SU-DHL-6 (cell line): Measurements from ENCODE around the gene CNIH2.
A peak's percentile ranks its signal among the peaks of the same experiment; 100 is the strongest.

ENCODE experiments used
- H2AFZ ChIP-seq: fragments of 200-600 bp; sonication (generic); 2 replicates; pipeline ENCODE4 v1.6.1; 2014; ENCODE audit warnings: low read depth, mild to moderate bottlenecking, moderate library complexity, mixed read lengths, antibody characterized with exemption, low read length; ENCODE audit not compliant: severe bottlenecking
- H3F3A ChIP-seq: fragments of 200-600 bp; shearing (Covaris generic); 2 replicates; pipeline ENCODE4 v1.6.0; 2016; ENCODE audit warnings: antibody characterized with exemption, mild to moderate bottlenecking; ENCODE audit not compliant: insufficient read depth
- H3K27ac ChIP-seq: fragments of 200-600 bp; sonication (generic); 2 replicates; pipeline ENCODE4 v1.5.1; 2016; ENCODE audit warnings: low read depth, mild to moderate bottlenecking, low read length, moderate library complexity, mixed read lengths
- H3K27me3 ChIP-seq: fragments of 200-600 bp; sonication (generic), shearing (Covaris generic); 2 replicates; pipeline ENCODE4 v1.6.0; 2014; ENCODE audit warnings: mild to moderate bottlenecking, low read length
- H3K36me3 ChIP-seq: fragments of 200-600 bp; sonication (generic); 2 replicates; pipeline ENCODE4 v1.6.1; 2014; ENCODE audit warnings: mild to moderate bottlenecking, low read length, mixed read lengths
- H3K4me2 ChIP-seq: fragments of 300-600, 200-600 bp; shearing (Covaris generic), sonication (generic); 2 replicates; pipeline ENCODE4 v1.6.0; 2014; ENCODE audit warnings: low read length, low read depth, mild to moderate bottlenecking; ENCODE audit not compliant: poor library complexity, severe bottlenecking
- H3K4me3 ChIP-seq: fragments of 200-600 bp; sonication (generic); 2 replicates; pipeline ENCODE4 v1.5.1; 2014; ENCODE audit warnings: antibody characterized with exemption, low read length, mild to moderate bottlenecking, mixed read lengths; ENCODE audit not compliant: insufficient read depth, poor library complexity, severe bottlenecking
- H3K79me2 ChIP-seq: fragments of 200-600 bp; sonication (generic); 2 replicates; pipeline ENCODE4 v1.6.1; 2014; ENCODE audit warnings: mild to moderate bottlenecking, low read length, moderate library complexity; ENCODE audit not compliant: insufficient read depth
- H3K9ac ChIP-seq: fragments of 200-600 bp; sonication (generic); 2 replicates; pipeline ENCODE4 v1.7.0; 2014; ENCODE audit warnings: mild to moderate bottlenecking, low read length
- H3K9me2 ChIP-seq: fragments of 200-600 bp; sonication (generic); replicated peaks from 2 replicates; pipeline ENCODE4 v1.6.1; 2014; ENCODE audit warnings: low read length; ENCODE audit not compliant: insufficient read depth
- H3K9me3 ChIP-seq: fragments of 200-600 bp; sonication (generic); 2 replicates; pipeline ENCODE4 v1.6.1; 2014; ENCODE audit warnings: low read length, mixed read lengths; ENCODE audit not compliant: insufficient read depth
- H4K20me1 ChIP-seq: fragments of 200-600 bp; sonication (generic); 2 replicates; pipeline ENCODE4 v1.6.1; 2014; ENCODE audit warnings: low read depth, mild to moderate bottlenecking, antibody characterized with exemption, low read length, moderate library complexity, mixed read lengths
- EZH2phosphoT487 ChIP-seq: fragments of 200-600 bp; sonication (generic), shearing (Covaris generic); conservative IDR thresholded peaks from 2 replicates; pipeline ENCODE4 v1.6.1; 2018; ENCODE audit warnings: mild to moderate bottlenecking, antibody characterized with exemption, low read length, moderate library complexity, mixed read lengths
- TF ChIP-seq, protein P1 (sequence below): fragments of 200-600 bp; sonication (generic); IDR thresholded peaks from one replicate; pipeline ENCODE4 v1.5.1; 2017; ENCODE audit warnings: antibody characterized with exemption, mild to moderate bottlenecking, low read length, moderate library complexity; ENCODE audit not compliant: insufficient read depth, poor library complexity, severe bottlenecking

CNIH2 gene

DNA sequence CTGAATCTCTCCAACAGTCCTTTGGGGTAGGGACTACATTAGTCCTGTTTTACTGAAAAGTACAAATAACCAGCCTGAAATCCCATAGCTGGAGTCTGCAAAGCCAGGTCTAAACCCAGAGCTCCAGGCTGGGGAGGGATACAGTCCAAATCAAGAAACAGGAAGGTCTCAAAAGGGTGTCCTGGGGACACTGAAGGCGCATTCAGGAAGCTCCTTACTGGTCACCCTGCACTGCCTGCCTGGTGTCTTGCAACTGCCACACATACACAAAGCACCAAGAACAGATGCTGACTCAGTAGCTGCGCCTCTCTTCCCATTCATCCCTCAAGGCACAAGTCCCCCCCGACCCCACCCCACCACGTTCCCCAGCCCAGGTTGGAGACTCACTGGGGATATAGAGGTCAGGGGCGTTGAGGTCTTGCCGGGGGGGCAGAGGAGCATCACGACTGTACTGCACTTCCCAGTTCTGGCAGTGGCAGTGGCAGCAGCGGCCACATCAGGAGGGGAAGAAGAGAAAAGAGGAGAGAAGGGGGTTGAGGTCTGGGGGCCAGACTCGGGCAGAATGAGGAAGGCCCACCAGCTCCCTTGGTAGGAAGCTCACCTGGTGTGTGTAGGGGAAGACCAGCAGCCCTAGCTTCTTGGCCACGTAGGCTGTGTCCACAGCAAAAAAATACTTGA is 9.4 kb downstream of the CNIH2 start:
- Histone ChIP-seq H3K4me3 (no peak overlapping the region), H3K4me2 (peak overlapping the region; percentile 69), H2AFZ (no peak overlapping the region), H3K9ac (peak overlapping the region; percentile 84; the same call in 1 of the 2 replicates), H3K27ac (no peak overlapping the region), H3K9me3 (no peaks in the 10 kb centered on the region), H3F3A (no peaks in the 10 kb centered on the region), H3K36me3 (no peaks in the 10 kb centered on the region), H4K20me1 (no peaks in the 10 kb centered on the region), H3K27me3 (no peaks in the 10 kb centered on the region), H3K9me2 (no peaks in the 10 kb centered on the region), H3K79me2 (no peaks in the 10 kb centered on the region)
- TF ChIP-seq, protein P1, sequence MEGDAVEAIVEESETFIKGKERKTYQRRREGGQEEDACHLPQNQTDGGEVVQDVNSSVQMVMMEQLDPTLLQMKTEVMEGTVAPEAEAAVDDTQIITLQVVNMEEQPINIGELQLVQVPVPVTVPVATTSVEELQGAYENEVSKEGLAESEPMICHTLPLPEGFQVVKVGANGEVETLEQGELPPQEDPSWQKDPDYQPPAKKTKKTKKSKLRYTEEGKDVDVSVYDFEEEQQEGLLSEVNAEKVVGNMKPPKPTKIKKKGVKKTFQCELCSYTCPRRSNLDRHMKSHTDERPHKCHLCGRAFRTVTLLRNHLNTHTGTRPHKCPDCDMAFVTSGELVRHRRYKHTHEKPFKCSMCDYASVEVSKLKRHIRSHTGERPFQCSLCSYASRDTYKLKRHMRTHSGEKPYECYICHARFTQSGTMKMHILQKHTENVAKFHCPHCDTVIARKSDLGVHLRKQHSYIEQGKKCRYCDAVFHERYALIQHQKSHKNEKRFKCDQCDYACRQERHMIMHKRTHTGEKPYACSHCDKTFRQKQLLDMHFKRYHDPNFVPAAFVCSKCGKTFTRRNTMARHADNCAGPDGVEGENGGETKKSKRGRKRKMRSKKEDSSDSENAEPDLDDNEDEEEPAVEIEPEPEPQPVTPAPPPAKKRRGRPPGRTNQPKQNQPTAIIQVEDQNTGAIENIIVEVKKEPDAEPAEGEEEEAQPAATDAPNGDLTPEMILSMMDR: no peak
- no peak for TF ChIP-seq EZH2phosphoT487

DNA sequence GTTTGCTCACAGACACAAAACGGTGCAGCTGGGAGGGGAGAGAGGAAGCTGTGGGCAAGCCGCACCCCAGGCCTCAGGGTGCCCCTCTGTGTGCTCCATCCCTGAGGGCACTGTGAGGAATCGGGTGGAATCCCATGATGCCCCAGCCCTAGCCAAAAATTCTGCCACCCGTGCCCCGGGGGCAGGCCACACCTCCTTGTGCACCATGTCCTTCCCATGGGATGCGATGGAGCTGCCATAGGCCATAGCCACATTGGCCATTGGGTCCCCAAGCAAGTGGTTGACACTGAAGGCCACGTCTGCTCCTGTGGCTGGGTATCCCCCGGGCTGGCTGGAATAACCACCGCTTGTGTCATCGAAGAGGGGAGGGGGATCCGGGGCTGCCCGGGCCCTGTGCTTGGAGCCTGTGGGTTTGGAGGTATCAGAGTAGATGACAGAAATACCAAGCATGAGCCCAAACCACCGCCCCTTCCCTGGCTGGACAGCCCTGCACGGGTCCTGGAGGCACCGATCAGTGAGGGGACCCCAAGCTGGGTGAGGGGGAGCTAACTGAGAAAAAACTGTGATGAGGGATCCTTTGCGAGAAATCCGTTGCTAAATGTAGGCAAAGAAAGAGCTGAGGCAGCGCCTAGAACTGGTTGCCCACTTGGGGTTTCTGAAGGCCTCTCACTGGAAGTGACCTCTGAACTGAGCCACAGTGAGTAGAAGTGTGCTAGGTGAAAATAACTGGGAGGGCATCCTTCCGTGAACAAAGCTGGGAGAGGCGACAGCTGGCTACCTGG is 10.1 kb downstream of the CNIH2 start:
- Histone ChIP-seq H3K9ac (peak overlapping the region; percentile 84), H3K27me3 (no peaks in the 10 kb centered on the region), H3K36me3 (no peaks in the 10 kb centered on the region), H3K4me2 (peak overlapping the region; percentile 69), H3K9me2 (no peaks in the 10 kb centered on the region), H3K9me3 (no peaks in the 10 kb centered on the region), H4K20me1 (no peaks in the 10 kb centered on the region), H3K27ac (no peak overlapping the region), H3K79me2 (no peaks in the 10 kb centered on the region), H3F3A (no peaks in the 10 kb centered on the region), H3K4me3 (peak overlapping the region; percentile 72), H2AFZ (peak overlapping the region; percentile 57)
- TF ChIP-seq, protein P1: no peak
- TF ChIP-seq EZH2phosphoT487: no peak

DNA sequence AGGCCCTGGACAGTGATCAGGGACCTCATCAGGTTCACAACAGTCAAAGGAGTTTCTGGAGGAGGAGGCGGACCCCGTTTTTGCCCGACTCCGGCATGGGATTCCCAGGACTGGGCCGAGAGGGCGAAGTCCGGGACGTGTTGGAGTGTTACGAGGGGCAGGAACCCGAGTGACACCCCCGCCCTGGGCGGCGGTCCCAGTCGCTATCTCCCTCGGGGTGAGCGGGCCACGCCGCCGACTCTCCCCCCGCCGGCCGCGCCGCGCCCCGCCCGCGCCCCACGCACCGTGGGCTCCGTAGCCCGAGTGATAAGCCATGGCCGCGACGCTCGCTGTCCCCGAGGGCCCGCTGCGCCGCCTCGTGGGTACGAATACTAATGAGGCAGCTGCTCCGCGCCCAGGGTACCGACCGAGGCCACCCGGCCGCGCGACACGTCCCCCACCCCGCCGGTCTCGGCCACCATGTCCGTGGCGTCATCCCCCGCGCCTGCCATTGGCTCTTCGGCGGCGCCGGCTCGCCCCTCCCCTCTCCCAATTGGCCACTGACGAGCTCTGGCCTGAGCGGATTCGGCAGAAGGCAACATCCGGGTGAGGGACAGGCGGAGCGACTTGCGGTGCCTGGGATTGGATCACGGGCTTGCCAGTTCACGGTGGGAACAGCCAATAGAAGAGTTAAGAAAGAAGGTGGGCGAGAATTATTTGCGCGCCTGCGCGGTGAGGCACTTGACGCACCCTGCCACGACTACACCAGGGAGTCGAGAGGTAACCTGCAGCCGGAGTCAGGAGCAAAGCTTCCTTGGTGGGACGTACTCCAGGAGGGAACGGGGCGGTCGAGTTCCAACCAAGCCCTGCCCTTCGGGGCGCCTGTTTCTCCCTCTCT is 10.9 kb downstream of the CNIH2 start, which contains the start of gene YIF1A:
Gene YIF1A, minus strand, starts transcription at position 473 of the 877 bp plus-strand sequence. Its CDS starts 158 bp downstream, at position 315.
- Histone ChIP-seq H4K20me1 (no peaks in the 10 kb centered on the region), H3K27ac (no peak within 1 kb of the TSS), H3K79me2 (no peaks in the 10 kb centered on the region), H3K4me2 (peak within 1 kb of the TSS; percentile 69), H3F3A (no peaks in the 10 kb centered on the region), H3K9ac (peak within 1 kb of the TSS; percentile 84), H3K36me3 (no peaks in the 10 kb centered on the region), H3K27me3 (no peaks in the 10 kb centered on the region), H3K9me3 (no peaks in the 10 kb centered on the region), H2AFZ (peak within 1 kb of the TSS; percentile 76), H3K4me3 (peak within 1 kb of the TSS; percentile 72), H3K9me2 (no peaks in the 10 kb centered on the region)
- TF ChIP-seq, protein P1: no peak
